Measurements from ENCODE around the gene RRAGC.

DNA sequence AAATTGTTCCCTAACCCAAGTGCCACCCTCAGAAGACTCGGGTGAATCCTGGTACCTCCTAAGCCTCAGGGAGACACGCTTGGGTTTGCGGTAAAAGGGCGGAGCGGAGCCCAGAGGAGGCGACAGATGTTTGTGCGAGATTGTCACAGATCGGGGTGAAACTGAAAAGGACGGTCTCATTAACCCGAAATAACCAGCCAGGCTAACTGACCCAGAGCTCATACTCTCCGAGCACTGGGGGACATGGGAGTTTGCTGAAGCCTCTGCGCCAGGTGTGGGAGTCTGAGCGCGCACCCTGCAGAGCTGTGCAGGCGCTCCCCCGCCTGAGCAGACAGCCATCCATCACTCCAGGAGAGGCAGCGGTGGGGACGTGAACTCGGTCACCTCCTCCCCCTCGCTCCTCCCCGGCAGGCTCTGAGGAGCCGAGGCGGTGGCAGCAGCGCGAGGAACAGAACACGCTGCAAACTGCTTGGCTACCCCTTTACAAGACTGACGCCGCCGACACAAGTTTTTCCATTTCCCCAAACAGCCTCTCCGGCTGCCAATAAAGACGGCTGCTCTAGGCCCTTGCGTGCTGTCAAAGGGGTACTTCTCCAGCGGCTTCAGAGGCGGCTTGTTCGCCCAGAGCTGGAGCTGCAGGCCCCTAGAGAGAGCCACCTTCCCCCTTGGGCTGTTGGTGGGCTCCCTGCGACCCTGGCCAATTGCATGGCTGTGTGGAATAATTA, 43.5 kb downstream of the RRAGC start:
- TF ChIP-seq, protein P1, sequence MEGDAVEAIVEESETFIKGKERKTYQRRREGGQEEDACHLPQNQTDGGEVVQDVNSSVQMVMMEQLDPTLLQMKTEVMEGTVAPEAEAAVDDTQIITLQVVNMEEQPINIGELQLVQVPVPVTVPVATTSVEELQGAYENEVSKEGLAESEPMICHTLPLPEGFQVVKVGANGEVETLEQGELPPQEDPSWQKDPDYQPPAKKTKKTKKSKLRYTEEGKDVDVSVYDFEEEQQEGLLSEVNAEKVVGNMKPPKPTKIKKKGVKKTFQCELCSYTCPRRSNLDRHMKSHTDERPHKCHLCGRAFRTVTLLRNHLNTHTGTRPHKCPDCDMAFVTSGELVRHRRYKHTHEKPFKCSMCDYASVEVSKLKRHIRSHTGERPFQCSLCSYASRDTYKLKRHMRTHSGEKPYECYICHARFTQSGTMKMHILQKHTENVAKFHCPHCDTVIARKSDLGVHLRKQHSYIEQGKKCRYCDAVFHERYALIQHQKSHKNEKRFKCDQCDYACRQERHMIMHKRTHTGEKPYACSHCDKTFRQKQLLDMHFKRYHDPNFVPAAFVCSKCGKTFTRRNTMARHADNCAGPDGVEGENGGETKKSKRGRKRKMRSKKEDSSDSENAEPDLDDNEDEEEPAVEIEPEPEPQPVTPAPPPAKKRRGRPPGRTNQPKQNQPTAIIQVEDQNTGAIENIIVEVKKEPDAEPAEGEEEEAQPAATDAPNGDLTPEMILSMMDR (IDR thresholded peaks at IDR 0.05 in 2 of 3, conservative IDR thresholded peaks at IDR 0.05 in 1 of 3; ENCODE audit: control insufficient read depth in 2 of 3, extremely low read depth in 1 of 3, insufficient read depth in 1 of 3, low read depth in 3 of 3, low read length in 3 of 3), result 0 out of 6 replicates have a peak, but pooled peaks of 1 of the 3 experiments have one; percentile 7
- TF ChIP-seq ELK1 (IDR thresholded peaks at IDR 0.05; ENCODE audit: low read depth, low read length) (no peak), BCL11A (IDR thresholded peaks at IDR 0.05; ENCODE audit: low read depth, low read length) (peak; percentile 31; the same call in 1 of the 2 replicates), NBN (IDR thresholded peaks at IDR 0.05) (peak; percentile 70)
- TF ChIP-seq, protein P2, sequence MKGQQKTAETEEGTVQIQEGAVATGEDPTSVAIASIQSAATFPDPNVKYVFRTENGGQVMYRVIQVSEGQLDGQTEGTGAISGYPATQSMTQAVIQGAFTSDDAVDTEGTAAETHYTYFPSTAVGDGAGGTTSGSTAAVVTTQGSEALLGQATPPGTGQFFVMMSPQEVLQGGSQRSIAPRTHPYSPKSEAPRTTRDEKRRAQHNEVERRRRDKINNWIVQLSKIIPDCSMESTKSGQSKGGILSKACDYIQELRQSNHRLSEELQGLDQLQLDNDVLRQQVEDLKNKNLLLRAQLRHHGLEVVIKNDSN (IDR thresholded peaks at IDR 0.05; ENCODE audit: borderline replicate concordance, extremely low read length, insufficient read depth, low read depth, low read length), result no peak
